ENCODE results near the gene PDE2A.

PDE2A gene

GRCh38 chr11:72655896-72656464 lies 18.2 kb downstream of the PDE2A start:
- no peak for ATAC-seq
- TF ChIP-seq BACH2 (CRISPR knock-in tag; IDR thresholded peaks at IDR 0.05; ENCODE audit: borderline replicate concordance) (no peak), ARNTL (CRISPR knock-in tag; IDR thresholded peaks at IDR 0.05; ENCODE audit: borderline replicate concordance, low read depth) (no peak), RARB (CRISPR knock-in tag; IDR thresholded peaks at IDR 0.05) (no peak), SNAI2 (CRISPR knock-in tag; IDR thresholded peaks at IDR 0.05) (no peak), PPARA (CRISPR knock-in tag; IDR thresholded peaks at IDR 0.05; ENCODE audit: borderline replicate concordance) (no peak), TOX (CRISPR knock-in tag; IDR thresholded peaks at IDR 0.05; ENCODE audit: borderline replicate concordance) (no peak), OSR1 (CRISPR knock-in tag; IDR thresholded peaks at IDR 0.05) (no peak), ZFP30 (CRISPR knock-in tag; IDR thresholded peaks at IDR 0.05) (no peak), CSDC2 (CRISPR knock-in tag; IDR thresholded peaks at IDR 0.05) (no peak)
- TF ChIP-seq, protein P1, sequence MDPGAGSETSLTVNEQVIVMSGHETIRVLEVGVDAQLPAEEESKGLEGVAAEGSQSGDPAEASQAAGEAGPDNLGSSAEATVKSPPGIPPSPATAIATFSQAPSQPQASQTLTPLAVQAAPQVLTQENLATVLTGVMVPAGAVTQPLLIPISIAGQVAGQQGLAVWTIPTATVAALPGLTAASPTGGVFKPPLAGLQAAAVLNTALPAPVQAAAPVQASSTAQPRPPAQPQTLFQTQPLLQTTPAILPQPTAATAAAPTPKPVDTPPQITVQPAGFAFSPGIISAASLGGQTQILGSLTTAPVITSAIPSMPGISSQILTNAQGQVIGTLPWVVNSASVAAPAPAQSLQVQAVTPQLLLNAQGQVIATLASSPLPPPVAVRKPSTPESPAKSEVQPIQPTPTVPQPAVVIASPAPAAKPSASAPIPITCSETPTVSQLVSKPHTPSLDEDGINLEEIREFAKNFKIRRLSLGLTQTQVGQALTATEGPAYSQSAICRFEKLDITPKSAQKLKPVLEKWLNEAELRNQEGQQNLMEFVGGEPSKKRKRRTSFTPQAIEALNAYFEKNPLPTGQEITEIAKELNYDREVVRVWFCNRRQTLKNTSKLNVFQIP (CRISPR knock-in tag; IDR thresholded peaks at IDR 0.05; ENCODE audit: borderline replicate concordance, low read depth), result no peak

- ATAC-seq, result no peak
Measured at GRCh38 chr11:72655014-72655413, 19.2 kb downstream of the PDE2A start.

More at GRCh38 chr11:72655014-72655413, 19.2 kb downstream of the PDE2A start:
- no peak for TF ChIP-seq PATZ1 (CRISPR knock-in tag; IDR thresholded peaks at IDR 0.05; ENCODE audit: borderline replicate concordance)
- TF ChIP-seq OSR1 (CRISPR knock-in tag; IDR thresholded peaks at IDR 0.05), result no peak
- no peak for TF ChIP-seq TSHZ2 (CRISPR knock-in tag; IDR thresholded peaks at IDR 0.05)
- TF ChIP-seq ISL1 (CRISPR knock-in tag; IDR thresholded peaks at IDR 0.05), result no peak
- no peak for TF ChIP-seq ZNF8 (CRISPR knock-in tag; IDR thresholded peaks at IDR 0.05)
- no peak for TF ChIP-seq CREB5 (CRISPR knock-in tag; IDR thresholded peaks at IDR 0.05; ENCODE audit: low read depth)
- no peak for TF ChIP-seq ZC3H10 (CRISPR knock-in tag; IDR thresholded peaks at IDR 0.05)
- TF ChIP-seq ARNTL (CRISPR knock-in tag; IDR thresholded peaks at IDR 0.05; ENCODE audit: borderline replicate concordance, low read depth), result no peak
- TF ChIP-seq ZNF70 (CRISPR knock-in tag; IDR thresholded peaks at IDR 0.05), result no peak
- TF ChIP-seq ZFP3 (CRISPR knock-in tag; IDR thresholded peaks at IDR 0.05), result no peak
- no peak for TF ChIP-seq TCF4 (CRISPR knock-in tag; IDR thresholded peaks at IDR 0.05; ENCODE audit: borderline replicate concordance)
- no peak for TF ChIP-seq RARB (CRISPR knock-in tag; IDR thresholded peaks at IDR 0.05)
- TF ChIP-seq PPARA (CRISPR knock-in tag; IDR thresholded peaks at IDR 0.05; ENCODE audit: borderline replicate concordance), result no peak
- no peak for TF ChIP-seq TOX (CRISPR knock-in tag; IDR thresholded peaks at IDR 0.05; ENCODE audit: borderline replicate concordance)
- TF ChIP-seq BACH2 (CRISPR knock-in tag; IDR thresholded peaks at IDR 0.05; ENCODE audit: borderline replicate concordance), result no peak
- no peak for TF ChIP-seq CSDC2 (CRISPR knock-in tag; IDR thresholded peaks at IDR 0.05)
- no peak for TF ChIP-seq ZNF565 (CRISPR knock-in tag; conservative IDR thresholded peaks at IDR 0.05; ENCODE audit: low read depth)
- no peak for TF ChIP-seq ESRRG (CRISPR knock-in tag; IDR thresholded peaks at IDR 0.05)
- TF ChIP-seq, protein P1 (CRISPR knock-in tag; IDR thresholded peaks at IDR 0.05; ENCODE audit: borderline replicate concordance, low read depth), result no peak
- no peak for TF ChIP-seq SNAI2 (CRISPR knock-in tag; IDR thresholded peaks at IDR 0.05)

Measured in SK-N-SH treated with all-trans-retinoic acid at 6 μM for 48 hours (cell line).